ENCODE results near the gene ACR.

DNA sequence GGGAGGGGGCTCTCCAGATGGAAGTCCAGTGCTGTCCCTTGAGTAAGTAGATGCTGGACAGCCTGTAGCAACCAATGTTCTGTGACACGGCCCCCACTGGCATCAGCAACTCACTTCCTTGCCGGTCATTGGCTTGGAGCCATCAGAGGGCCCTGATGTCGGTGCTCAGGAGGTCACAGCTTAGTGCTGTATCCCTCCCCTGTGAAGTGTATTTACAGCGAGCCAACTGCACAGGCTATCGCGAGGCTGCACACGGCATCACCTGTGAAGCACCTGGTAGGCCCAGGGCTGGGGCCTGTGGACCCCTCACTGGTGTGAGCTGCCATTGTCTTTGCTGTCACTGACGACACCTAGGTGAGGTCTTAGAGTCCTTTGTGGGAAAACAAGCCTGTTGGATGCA, 13.4 kb upstream of the ACR start:
- TF ChIP-seq CTCF (IDR thresholded peaks at IDR 0.05) (no peak), POLR2A (IDR thresholded peaks at IDR 0.05) (no peak)

Measured in body of pancreas (tissue), 4 donors.